Activated effector memory CD4-positive, alpha-beta T cell treated with anti-CD3 and anti-CD28 coated beads, Interleukin-2, amount 50 U/mL, for 16 hours (primary cell): Measurements from ENCODE around the gene FBXO48.
"Not testable (repeated sequence)": the region's sequence is repeated elsewhere in the genome, so short reads cannot be mapped to it uniquely, and the experiment has no call there.

ENCODE experiments used
- DNase-seq: peaks from one replicate; pipeline ENCODE4 v3.0.0-alpha.2; 2020

The FBXO48 gene, protein sequence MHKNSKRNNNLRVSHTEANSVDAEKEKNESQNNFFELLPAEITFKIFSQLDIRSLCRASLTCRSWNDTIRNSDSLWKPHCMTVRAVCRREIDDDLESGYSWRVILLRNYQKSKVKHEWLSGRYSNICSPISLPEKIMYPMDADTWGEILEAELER

DNA sequence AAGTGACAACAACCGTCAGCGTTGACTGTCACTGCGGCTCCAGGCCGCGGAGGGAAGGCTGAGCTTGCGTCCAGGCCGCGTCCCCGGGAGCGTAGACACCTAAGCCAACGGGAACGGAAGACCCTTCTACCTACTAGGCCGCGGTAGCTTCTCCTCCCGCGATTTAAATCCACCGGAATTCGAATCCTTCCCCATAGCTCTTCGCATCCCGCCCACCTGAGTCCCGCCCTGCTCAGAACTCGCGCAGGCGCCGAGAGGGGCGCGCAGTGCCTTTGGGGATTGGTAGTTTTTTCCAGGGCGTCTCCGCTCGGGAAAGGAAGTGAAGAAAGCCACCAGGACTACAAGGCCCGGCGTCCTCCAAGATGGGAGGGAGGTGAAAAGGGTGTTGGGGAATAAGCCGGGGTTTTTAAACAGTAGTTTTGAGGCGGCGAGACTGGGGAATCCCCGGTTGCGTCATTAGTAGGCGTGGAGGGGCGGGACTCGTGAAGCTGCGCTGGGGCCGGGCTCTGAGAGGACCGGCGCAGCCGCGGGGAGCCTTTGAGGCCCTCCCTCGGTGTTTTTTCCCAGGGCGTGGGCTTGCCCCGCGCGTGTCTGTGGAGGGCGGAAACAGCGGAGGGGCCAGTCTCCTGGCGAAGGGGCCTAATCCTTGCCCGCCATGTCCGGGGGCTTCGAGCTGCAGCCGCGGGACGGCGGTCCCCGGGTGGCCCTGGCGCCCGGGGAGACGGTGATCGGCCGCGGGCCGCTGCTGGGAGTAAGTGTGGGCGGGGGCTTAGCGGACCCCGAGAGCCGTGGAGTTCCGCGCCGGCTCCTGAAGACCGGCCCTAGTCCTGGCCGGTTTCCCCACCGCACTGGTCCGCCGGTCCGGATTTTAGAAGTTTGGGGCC lies at the start of gene FBXO48, which contains the start of gene APLF:
TSS of gene FBXO48 (minus strand) at position 218 of the 884 bp plus-strand sequence. CDS start 2,149 bp downstream, outside the sequence.
TSS of gene APLF (plus strand) at position 509 of the 884 bp plus-strand sequence. CDS start at position 656, 147 bp downstream.
- peak; percentile 99 for DNase-seq

DNA sequence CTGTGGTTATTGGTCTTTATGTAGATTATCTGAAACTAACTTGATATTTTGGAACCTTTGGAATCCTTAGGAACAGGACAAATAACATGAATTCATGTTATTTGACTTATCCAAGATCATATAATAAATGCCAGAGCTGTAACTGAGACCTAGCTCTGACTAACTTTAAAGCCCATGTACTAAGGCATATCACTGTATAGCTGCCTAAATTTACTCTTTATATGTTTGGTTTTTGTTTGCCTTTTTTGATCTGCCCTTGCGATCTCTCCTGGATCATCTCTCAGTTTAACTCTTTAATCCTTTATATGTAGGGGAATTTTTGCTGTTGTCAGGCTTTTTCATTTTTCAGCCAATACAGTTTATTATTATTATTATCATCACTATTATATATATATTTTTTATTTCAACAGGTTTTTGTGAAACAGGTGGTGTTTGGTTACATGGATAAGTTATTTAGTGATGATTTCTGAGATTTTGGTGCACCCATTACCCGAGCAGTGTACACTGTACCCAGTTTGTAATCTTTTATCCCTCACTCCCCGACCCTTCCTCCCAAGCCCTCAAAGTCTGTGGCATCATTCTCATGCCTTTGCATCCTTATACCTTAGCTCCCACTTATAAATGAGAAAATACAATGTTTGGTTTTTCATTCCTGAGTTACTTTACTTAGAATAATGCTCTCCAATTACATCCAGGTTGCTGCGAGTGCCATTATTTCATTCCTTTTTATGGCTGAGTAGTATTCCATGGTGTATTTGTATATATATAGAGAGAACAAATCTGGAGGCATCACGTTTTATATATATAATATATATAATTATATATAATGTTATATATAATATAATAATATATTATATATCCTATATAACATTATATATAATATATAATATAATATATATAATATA lies 49.2 kb upstream of the FBXO48 start:
- DNase-seq: no peak

DNA sequence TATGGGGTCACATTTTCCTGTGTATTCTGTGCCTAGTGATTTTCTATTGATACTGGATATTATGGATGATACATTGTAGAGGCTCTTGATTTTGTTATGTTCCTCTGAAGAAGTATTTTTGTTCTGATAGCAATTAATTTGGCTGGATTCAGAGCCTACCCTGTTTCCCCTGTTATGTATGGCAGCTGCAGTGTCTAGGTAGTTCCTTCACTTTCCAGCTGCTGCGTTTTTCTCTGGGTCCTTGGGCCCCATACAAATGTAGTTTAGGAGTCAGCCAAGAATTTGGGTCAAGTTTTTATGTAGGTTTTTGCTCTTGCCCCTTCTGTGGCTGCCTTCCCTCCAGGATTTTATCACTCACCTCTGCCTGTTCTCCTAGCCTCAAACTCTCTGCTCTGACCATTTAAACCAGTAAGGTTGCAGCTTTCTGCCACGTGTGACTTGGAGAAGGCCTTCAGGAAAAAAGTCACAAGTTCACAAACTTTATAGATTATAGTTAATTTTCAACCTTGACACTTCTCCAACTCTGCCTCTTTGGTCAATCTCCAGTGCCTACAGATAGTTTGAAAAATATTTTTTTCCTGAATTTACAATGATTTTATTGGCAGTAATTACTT lies 47.3 kb upstream of the FBXO48 start:
- no peak for DNase-seq

DNA sequence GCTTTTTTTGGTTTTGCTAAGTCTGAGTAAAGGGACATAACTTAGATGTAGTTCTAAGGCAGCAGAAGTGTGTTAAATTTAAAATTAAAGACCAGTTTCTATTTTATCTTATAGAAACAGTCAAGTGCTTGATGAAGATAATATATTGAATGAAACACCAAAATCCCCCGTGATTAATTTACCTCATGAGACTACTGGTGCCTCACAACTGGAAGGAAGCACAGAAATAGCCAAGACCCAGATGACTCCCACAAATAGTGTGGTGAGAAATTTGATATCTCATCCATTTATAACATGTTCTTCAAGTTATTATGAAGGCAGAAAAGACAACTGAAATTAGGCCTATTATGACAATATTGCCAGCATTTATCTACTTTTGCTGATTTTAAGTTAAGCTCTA lies 45.9 kb upstream of the FBXO48 start:
- DNase-seq: no peak

DNA sequence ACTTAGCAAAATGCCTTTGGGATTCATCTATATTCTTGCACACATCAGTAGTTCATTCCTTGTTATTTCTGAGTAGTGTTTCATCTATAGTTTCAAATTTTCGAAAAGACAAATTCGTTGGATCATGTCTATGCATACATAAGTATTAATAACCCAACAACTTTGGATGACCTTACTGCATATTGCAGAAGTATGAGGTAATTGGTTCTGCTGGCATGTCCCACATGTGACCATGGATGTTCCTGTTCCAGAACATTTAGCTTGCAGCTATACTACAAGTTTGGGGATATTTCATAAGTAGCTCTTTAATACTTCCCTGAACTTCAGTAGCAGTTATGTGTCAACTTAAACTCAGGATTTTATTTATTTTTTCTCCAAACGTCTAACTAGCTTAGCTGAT lies 45.2 kb upstream of the FBXO48 start:
- DNase-seq: no peak

DNA sequence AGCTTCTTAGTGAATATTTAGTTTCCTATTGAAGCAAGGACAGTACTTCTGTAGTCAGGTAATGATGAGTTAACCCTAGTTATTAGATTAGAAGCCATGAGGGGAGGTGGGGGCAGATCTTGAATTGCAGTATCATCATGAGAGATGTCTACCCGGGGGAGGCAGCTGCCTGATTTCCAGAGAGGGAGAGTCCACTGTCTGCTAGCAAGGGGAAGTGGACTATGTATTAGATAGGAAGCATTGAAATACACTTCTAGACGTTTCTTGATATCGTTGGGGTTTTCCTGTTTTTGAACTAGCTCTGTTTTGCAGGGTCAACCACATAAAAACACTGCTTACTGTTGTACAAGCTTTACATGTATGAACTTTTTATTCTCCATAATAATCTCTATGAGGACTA lies 39.1 kb upstream of the FBXO48 start:
- DNase-seq: no peak

DNA sequence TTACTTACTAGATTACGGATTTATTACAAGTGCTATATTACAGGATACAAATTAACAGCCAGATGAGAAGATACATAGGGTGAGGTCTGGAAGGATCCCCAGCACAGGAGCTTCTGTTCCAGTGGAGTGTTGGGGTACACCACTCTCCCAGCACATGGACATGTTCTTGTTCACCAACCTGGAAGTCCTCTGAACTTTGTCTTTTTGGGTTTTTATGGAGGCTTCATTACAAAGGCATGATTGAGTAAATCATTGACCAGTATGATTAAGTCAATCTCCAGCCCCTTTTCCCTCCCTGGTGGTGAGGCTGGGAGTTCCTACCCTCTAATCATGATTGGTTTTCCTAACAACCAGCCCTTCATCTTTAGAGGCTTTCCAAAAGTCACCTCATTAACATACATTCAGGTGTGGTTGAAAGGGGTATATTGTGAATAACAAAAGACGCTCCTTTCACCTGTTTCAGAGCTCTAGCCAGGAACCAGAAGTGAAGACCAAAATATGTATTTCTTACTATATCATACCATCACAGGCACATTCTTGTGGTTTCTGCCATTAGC lies 38.6 kb upstream of the FBXO48 start:
- DNase-seq: no peak

DNA sequence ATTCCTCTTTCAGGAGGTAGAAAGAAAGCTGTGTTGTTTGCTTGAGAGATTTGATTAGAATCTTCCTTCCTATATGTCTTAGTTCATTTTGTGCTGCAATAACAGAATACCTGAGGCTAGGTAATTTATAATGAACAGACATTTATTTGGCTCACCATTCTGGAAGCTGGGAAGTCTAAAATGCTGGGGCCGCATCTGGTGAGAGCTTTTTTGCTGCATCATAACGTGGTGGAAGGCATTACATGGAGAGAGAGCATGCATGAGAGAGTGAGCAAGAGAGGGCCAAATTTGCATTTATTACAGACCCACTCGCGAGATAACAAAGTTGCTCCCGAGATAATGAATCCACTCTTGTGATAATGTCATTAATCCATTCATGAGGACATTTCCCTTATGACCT lies 34.7 kb upstream of the FBXO48 start:
- DNase-seq: no peak

DNA sequence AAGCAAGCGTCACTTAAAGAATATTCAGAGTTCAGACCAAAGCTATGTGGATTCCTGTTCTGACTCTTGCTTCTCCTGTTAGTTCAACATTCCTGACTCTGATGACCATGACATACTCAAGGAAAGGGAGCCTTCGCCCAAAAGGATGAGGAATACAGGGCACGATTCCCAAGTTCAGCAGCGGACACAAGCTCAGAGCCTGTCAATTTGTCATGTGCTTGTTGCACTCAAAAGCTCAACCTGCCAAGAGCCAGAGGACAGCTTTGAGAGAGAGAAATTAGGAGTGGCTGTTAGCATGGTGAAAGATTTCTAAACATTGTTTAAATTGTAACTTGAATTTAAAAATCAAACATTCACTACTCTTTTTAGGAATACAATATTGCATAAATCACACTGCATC lies 33.6 kb upstream of the FBXO48 start:
- DNase-seq: no peak

DNA sequence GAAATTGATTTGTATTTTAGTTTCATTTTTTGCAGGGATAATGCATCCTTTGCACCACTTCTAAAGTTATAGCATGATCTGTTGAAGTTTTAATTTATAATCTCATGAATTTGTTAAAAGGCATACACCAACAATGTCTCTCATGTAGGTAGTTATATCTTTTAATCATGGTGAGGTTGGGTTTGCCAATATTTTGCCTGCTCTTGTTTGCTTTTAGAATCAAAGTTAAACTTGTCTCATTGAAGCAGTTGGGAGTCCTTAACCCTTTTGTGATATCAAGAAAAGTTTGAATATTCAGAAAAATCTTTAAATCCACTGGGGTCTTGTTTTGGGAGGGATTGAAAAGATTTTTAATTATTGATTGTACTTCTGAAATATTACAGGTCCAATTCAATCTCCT lies 32.0 kb upstream of the FBXO48 start:
- DNase-seq: no peak

DNA sequence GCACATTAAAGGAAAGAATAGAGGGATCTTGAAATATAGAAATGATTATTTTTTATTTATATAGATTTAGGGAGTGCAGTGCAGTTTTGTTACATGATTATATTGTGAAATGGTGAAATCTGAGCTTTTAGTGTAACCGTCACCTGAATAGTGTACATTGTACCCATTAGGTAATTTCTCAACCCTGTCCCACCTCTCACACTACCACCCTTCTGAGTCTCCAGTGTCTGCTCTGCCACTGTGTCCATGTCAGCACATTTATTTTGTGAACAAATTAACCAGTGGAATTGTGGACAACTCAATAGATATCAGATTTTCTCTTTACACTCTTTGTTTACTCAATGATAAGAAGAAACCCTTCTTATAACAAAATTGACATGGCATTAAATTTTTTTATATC lies 24.5 kb upstream of the FBXO48 start:
- no peak for DNase-seq

DNA sequence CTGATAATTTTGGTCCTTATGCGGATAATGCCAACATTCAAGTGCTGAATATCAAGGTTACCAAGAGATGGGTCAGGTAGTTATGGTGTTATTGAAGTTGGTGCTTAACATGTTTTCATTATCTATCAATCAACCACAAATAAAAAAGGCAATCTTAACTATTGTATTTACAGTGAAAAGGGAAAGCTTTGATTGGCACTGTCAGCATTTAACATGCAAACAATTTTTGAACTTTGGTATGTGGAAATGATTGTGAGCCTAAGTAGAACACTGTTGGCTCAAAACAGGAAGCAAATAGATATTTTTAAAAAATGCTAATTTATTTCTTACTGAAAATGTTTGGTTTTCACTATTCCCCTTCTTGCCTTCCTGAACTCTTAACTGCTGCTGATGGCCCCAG lies 22.2 kb upstream of the FBXO48 start:
- DNase-seq: no peak

DNA sequence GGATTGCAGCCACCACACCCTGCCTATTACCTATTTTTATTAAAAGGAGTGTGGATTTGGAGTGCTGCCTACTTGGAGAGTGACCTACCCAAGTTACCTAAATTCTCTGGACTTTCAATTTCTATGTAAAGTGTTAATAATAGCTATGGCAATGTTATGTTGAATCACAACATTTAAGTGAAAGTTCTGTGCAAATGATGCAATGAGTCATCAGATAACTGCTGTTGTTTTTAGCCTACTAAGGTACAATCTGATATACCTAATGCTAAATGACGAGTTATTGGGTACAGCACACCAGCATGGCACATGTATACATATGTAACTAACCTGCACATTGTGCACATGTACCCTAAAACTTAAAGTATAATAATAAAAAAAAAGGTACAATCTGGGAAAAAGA lies 21.5 kb upstream of the FBXO48 start:
- DNase-seq: not testable (repeated sequence)

DNA sequence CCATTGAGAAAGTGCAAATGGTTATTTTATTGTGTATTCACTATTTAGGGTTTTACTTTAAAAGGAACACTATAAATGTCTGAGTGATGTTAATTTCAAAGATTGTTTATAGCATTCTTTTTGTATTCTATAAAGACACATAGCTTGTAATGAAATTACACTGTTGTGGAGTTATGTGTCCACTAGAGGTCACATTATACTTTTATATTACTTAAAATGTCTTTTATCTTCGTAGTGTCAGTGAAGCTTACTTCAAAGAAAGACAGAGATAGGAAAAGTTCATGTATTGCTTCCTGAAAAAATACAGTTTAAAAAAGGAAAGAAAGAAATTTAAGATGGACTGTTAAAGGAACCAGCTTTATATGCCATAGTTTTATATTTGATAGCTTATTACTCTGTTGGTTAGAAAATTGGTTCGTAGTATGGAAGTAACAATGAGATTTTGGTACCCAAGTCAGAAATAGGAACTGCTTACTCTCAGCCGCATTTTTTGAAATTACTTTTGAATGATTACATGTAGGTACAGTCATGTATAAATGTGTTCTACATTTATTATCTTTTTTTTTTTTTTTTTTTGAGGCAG lies 20.8 kb upstream of the FBXO48 start:
- no peak for DNase-seq

DNA sequence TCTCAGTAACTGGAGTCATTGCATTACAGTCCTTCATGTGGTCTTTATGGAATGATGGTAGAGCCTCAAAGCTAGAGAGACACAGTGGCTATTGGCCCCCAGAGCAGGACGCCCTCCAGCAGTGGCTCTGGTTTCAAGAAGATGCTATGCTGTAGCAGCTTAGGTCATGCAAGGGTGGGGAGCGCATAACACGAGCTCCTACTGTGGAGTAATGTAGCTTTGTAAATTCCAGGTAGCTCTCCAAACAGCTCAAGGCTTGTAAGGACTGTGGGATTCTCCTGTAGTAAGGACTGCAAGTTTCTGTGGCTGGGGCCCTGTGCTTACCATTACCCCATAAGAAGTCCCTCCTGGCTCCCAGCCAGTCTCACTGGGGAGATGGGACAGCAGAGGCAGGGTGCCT lies 15.9 kb upstream of the FBXO48 start:
- no peak for DNase-seq

DNA sequence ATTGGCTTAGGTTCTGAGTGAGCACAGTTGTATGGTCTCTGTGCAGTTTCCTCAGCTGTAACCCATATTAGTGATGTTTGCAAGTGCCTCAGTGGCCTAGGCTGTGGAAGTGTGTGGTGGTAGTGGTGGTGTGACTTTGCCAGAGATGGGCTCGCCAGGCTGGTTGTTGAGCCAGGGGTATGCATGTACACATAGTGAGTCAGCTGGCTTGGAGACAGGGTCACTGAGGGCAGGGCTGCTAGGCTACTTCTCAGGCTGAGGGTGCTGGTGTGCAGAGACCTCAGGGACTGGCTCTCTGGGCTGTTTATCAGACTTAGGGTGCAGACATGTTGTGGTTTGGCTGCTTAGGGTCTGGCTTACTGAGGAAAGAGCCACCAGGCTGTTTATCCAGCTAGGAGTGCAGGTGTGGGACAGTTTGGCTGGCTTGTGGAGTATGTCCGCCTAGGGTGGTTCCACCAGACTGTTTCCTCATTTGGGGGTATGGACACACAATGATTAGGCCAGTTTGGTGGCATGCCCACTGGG lies 15.3 kb upstream of the FBXO48 start:
- DNase-seq: no peak

DNA sequence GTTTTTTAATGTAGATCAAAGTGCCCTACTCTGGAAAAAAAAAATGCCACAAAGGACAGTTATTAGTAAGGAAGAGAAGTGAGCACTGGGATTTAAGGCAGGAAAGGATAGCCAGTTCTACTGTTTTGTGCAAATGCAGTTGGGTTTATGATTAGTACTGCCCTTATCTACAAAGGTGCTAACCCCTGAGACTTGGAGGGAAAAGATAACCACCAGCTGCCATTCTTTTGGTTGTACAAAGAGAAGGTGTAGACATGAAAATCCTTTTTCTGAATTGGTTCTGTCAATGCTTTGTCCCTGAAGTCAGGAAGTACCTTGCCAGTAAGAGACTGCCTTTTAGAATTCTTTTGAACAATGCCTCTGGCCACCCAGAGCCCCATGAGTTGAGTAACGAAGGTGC lies 11.6 kb upstream of the FBXO48 start:
- no peak for DNase-seq

DNA sequence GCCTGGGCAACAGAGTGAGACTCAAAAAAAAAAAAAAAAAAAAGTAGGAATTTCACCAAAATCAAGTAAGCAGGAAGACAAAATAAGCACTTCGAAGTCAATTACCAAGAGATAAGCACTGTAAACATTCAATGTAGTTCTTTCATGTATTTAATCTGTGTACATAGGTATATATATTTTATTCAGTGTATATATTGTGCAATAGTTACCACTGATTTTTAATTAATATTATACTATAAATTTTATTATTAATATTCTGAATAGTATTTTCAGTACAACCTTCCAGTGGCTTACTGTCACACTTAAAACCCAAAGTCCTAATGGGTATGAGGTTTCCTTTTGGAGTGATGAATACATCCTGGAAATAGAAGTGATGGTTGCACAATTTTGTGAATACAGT lies 9.4 kb upstream of the FBXO48 start:
- DNase-seq: no peak

DNA sequence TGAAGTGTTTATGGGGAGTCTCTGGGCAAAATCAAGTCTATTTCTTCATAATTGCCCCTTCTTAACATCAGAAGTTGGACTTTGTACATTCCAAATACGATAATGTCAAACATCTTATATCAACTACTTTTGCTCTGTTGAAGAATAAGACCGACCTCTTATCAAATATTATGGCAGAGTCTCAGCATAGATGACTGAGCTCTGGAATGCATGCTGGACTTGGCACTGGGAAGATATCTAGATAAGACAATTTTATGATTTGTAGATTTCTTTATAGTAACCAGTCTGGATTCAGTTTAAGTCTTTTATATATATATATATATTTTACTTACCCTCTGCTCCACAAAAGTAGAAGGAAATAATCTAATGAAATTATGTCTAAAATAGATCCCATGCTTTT lies 8.5 kb upstream of the FBXO48 start:
- DNase-seq: no peak

DNA sequence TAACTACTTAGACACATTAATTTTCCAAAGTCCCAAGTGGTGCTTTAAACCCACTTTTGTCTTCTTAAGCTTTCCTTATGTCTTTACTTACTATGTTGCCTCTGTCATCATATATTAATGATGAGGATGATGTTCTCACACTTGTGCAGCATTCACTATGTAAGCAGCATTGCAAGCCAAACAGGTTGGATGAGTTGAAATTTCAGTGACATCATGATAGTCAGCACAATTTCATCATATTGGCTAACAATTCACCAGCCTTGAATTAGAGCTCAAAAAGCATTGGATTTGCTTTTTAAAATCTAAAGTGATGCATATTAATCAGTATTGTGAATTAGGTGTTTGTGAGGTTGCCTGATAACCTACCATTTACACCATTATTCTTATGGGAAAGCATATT lies 8.0 kb upstream of the FBXO48 start:
- DNase-seq: no peak

DNA sequence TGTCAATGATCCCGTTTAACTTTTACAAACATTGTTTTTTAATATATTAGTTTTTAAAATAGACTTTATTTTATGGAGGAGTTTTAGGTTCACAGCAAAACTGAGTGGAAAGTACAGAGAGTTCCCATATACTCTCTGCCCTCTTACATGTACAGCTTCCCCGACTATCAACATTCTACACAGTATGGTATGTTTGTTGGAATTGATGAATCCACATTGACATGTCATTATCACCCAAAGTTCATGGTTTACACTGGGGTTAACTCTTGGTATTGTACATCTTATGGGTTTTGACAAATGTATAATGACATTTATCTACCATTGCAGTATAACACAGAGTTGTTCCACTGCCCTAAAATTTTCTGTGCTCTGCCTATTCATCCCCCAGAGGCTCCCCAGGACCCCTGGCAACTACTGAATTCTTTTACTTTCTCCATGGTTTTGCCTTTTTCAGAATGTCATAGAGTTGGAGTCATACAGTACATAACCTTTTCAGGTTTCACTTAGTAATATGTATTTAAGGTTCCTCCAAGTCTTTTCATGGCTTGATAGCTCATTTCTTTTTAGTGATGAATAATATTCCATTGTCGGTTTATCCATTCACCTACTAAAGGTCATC lies 5.8 kb upstream of the FBXO48 start:
- DNase-seq: no peak

DNA sequence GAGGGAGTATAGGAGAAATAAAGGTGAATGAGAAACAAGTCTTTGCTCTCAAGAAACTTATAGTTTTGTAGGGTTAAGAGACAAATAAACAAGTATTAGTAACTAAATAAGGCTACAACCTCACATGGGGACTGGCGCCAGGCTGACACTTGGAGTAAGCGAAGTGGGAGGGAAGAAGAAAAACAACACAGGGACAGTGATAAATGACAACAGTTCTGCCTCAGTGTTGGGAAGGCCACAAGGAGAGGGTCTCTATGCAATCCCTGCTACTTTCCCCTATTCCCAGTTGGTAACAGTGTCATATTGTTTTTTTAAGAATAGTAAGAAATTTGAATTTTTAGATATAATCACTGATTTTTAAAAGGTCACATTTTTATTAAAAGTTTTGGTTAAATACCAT lies 4.3 kb upstream of the FBXO48 start:
- no peak for DNase-seq
